Activated gamma-delta T cell treated with Interleukin-2 at 50 U/mL for 16 hours (primary cell): Measurements from ENCODE around the gene FOXE3.

ENCODE experiments used
- DNase-seq: peaks from one replicate; pipeline ENCODE4 v3.0.0-alpha.2; 2020

Gene FOXE3

GRCh38 chr1:47436304-47436978 lies 20.4 kb downstream of the FOXE3 start:
- peak; percentile 69 for DNase-seq

- DNase-seq, result no peak
Measured at GRCh38 chr1:47436979-47437446, 20.9 kb downstream of the FOXE3 start.

GRCh38 chr1:47437447-47438164 lies 21.5 kb downstream of the FOXE3 start, which contains the start of gene FOXD2:
Gene FOXD2 (plus strand): TSS chr1:47438044. CDS start chr1:47438136, 92 bp downstream.
- DNase-seq, result peak; percentile 90

- DNase-seq, result no peak
Measured at GRCh38 chr1:47438165-47439016, 22.3 kb downstream of the FOXE3 start.

GRCh38 chr1:47439017-47439818 lies 23.1 kb downstream of the FOXE3 start:
- no peak for DNase-seq

GRCh38 chr1:47439819-47440598 lies 23.9 kb downstream of the FOXE3 start:
- DNase-seq, result no peak

- DNase-seq, result no peak
Measured at GRCh38 chr1:47440599-47441081, 24.6 kb downstream of the FOXE3 start.

GRCh38 chr1:47441450-47442106 lies 25.5 kb downstream of the FOXE3 start:
- no peak for DNase-seq

GRCh38 chr1:47442202-47442601 lies 26.1 kb downstream of the FOXE3 start:
- DNase-seq, result no peak

- no peak for DNase-seq
Measured at GRCh38 chr1:47442842-47443529, 26.9 kb downstream of the FOXE3 start.

- DNase-seq, result no peak
Measured at GRCh38 chr1:47443530-47444296, 27.6 kb downstream of the FOXE3 start.

GRCh38 chr1:47444297-47444561 lies 28.1 kb downstream of the FOXE3 start:
- DNase-seq, result no peak

GRCh38 chr1:47444562-47445465 lies 28.7 kb downstream of the FOXE3 start:
- DNase-seq, result no peak

- no peak for DNase-seq
Measured at GRCh38 chr1:47445823-47446550, 29.9 kb downstream of the FOXE3 start.

GRCh38 chr1:47448462-47449222 lies 32.6 kb downstream of the FOXE3 start:
- no peak for DNase-seq

GRCh38 chr1:47449822-47450552 lies 33.9 kb downstream of the FOXE3 start:
- no peak for DNase-seq
